C4-2B (cell line): ENCODE data around the gene NOX5.

Experiments
- CTCF ChIP-seq: fragments of 450-650 bp; conservative IDR thresholded peaks from 2 replicates; pipeline ENCODE4 v1.5.1; 2017; ENCODE audit warnings: mild to moderate bottlenecking
- ZFX ChIP-seq: fragments of 450-650 bp; IDR thresholded peaks from 2 replicates; pipeline ENCODE4 v1.6.1; 2017

DNA sequence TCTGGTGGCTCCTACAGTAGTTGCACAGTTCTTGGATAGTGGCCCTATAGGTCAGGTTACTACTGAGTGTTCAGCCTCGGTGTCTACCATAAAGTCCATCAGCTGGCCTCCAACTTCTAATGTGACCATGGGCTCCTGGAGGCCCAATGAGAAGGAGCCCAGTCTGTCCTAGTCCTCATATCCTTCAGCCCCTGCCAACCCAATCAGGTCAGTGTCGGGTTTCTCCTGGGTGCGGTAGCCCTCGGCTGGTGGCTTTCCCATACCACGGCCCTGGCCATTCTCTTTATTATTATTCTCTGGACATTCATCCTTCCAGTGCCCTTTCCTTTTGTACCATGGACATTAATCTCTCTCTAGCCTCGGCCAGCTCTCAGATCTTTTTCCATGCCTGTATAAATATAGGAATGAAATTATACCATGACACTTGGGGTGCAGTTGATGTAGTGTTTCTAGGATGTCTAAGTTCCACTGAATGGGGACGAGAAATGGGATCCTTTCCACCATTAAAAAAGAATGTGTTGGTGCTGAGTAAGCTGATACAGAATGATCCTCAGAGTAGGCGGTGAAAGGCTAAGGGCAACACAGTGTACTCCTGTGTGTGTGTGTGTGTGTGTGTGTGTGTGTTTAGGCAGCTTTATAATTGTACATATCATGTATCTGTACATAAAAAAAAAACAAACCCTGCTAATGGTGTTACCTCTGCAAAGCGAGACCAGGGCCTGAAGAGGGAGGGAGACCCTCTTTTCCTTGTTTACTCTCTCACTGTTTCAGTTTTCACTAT lies 19.3 kb upstream of the NOX5 start:
- no peak for TF ChIP-seq CTCF
- no peak for TF ChIP-seq ZFX
